HG02938 (cell line): ENCODE results near the gene BCL2L12.

ENCODE experiments used
- ATAC-seq: cut with Tn5 transposase; IDR thresholded peaks from one replicate; pipeline ENCODE4 v1.9.1; 2021; ENCODE audit warnings: mild to moderate bottlenecking, moderate library complexity; ENCODE audit not compliant: unreplicated experiment

Gene BCL2L12

DNA sequence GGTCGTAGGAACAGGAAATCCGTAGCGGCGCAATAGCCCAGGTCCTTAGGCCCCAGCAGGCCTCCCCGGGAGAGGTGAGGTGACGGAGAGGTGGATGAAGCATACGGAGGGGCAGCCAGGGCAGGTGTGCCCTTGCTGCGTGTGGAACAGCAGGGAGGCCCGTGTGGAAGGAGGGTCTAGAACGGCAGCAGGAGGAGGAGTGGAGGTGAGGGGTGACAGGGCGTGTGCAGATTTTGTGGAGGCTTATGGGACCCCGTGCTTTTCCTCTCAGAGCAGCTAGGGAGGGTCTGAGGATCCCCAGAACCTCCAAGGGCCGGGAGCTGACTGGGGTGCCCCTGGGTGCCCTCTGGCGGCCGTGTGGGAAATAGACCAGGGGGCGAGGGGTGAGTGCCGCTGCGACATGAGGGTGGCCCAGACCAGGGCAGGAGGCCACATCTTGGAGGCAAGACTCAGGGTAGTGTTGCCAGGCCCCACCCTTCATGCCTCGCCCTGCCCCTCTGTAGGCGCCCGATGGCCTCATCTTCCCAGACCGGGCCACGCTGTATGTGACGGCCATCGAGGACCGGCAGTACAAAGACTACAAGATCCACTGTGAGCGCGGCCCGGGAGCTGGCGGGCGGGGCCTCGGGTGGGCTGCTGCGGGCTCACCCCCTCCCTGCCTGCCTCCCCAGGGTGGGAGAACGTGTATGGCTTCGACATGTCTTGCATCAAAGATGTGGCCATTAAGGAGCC is 18.7 kb downstream of the BCL2L12 start:
- ATAC-seq, result no peak

DNA sequence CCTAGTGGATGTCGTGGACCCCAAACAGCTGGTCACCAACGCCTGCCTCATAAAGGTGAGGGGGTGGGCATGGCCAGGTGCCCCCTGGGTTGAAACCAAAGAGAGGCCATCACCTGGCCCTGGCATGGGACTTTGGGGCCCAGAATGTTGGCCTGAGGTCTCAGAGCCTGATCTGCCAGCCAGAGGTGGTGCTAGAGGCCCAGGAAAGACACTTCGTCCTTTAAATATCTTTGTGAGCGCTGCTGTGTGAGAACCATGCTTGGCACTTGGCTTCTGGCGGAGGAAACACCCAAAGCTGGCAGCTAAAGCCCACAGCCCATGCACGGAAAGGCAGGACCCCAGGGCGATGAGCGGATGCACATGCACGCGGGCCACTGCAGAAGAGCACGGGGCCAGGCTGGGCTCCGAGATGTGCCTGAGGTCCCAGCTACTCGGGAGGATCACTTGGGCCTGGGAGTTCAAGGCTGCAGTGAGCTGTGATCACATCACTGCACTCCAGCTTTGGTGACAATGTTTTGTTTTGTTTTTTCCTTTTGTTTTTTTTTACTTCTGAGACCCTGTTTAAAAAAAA is 19.3 kb downstream of the BCL2L12 start:
- ATAC-seq, result no peak

DNA sequence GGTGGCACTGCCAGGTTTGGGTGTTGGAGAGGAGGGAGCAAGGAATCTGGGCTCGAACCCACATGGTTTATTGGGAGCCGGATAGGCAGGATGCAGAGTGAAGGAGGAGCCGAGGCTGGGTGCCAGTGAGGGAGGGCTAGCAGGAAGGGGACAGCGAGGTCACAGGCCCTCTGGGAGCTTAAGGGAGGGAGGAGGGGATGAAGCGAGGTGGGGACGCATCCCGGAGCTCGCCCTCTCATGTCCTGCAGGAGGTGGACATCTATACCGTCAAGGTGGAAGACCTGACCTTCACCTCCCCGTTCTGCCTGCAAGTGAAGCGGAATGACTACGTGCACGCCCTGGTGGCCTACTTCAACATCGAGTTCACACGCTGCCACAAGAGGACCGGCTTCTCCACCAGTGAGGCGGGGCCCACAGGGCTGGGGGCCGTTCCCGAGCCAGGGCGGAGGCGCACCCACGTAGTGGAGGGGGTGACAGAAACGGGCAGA is 20.2 kb downstream of the BCL2L12 start:
- ATAC-seq, result no peak

DNA sequence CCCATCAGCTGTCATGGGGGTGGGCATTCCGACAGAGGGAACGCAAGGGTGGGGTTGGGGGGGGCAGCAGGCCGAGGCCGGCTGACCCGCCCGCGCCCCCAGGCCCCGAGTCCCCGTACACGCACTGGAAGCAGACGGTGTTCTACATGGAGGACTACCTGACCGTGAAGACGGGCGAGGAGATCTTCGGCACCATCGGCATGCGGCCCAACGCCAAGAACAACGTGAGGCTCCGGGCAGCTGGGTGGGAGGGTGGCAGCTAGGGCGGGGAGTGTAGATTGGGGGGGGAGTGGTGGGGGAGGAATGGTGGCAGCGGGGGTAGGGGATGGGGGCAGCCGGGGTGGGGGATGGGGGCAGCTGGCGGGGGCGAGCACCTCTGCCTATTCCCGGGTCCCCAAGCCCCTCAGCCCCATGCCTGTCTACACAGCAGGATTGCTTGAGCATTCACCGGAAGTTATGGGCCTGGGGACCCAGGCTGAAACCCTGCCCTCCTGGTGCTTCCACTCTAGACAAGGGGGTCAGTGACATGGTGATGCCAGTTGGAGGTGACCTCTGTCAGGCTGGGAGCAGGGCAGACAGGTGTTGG is 20.9 kb downstream of the BCL2L12 start:
- no peak for ATAC-seq

DNA sequence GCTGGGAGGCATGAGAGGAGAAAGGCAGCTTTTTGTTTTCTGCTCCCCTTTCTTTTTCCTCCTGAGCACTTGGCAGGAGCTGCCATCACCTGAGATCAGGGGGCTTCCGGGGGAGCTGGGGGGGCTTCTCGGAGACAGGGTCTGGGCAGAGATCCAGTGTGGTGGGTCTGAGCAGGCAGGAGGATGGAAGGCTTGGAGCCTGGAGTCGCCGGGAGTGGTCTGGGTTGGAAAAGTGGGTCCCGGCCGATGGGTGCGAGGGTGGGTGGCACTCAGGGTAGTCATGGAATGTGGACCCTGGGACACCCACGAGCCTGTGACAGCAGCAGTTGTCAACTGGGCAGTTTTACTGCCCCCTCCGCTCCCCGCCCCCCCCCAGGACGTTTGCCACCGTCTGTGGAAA is 21.4 kb downstream of the BCL2L12 start:
- ATAC-seq, result no peak

DNA sequence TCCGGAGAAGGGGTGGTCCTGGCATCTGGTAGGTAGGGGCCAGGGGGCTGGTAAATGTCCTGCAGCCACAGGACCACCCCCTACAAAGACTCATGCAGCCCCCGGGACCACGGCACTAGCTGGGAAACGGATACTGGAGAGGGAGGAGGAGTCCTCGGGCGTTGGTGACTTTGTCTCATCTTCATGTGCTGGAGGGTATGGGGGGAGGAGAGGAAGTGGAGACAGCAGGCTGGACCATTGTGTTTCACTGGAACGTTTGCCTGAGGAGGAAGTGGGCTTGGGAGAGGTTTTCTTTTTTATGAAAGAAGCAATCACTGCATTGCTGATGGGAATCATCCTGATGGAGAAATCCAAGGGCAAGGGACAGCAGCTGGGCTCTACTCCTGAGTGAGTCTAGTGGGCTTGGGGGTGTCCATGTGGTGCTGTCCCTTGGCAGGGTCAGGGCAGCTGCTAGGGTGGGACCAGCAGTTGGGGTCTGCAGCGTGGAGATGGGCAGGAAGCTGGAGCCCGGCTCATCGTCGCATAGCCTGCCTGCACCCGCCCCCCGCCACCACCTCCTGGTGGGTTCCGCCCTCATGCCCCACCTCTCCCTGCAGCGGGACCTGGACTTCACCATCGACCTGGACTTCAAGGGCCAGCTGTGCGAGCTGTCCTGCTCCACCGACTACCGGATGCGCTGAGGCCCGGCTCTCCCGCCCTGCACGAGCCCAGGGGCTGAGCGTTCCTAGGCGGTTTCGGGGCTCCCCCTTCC is 22.0 kb downstream of the BCL2L12 start:
- no peak for ATAC-seq

DNA sequence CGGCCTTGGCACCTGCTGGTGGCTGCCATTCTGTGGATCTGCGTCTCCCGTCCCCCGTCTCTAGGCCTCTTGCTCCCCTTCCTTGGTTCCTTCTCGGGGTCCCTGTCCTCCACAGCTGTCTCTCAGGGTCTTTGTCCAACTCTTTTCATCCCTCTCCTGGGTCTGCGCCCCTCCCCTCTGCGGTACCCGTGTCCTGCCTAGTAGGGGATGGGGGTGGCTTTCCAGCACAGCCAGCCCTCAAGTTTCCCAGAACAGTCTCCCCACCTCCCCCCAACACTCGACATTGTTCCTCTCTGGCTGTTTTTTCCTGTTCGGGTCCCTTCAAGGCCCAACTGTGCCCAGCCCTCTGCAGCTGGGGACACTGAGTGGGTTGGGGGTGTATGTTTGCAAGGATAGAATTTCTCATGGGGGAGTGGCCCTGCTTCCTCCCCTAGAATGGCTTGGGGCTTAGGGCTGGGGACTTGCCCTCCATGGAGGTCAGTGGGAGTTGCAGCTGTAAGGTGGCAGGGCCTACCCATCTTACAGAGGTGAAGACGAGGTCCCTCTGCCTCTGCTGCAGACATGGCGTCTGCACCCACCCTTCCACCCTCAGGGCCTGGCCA is 22.9 kb downstream of the BCL2L12 start:
- no peak for ATAC-seq

DNA sequence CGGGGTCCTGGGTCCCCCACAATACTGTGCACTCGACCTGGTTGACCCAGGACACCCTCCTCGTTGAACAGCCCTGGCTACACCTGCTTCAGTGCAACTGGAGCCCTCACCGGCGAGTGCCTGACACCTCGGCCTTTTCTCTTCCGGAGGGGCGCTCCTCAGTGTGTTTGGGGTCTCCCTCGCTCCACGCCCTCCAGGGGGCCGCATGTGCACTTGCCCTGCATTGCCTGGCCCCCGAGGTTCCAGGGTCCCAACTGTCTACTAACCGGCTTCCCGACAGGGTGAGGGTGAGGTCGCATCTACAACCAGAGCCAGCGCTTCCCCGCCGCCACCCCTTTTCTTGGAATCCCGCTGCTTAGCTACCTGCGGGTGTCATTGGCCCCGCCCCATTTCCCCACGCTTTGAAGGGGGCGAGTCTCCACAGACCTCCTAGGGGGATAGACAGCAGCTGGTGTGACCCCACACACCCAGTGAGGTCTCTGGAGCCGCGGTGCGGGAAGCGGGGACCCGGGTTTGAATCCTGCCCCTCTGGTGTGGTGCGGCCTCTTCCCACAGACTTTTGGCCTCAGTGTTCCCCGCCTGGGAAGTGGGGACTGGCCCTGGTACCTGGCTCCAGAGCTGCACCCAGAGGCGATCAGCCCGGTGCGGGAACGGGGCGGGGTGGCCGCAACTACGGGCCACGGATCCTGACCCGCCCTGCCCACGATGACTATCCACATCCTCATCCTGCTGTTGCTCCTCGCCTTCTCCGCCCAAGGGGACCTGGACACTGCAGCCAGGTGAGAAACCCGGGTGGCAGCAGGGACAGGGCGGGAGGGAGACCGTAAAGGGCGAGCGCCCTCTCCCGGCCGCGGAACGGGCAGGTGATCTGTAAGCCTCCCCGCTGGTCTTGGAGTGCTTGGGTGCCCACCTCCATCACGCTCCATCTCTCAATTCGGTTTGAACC is 23.7 kb downstream of the BCL2L12 start, which contains the start of gene ADM5:
Gene ADM5, plus strand, starts transcription at position 462 of the 946 bp plus-strand sequence. Its CDS starts 244 bp downstream, at position 706.
- ATAC-seq, result no peak

DNA sequence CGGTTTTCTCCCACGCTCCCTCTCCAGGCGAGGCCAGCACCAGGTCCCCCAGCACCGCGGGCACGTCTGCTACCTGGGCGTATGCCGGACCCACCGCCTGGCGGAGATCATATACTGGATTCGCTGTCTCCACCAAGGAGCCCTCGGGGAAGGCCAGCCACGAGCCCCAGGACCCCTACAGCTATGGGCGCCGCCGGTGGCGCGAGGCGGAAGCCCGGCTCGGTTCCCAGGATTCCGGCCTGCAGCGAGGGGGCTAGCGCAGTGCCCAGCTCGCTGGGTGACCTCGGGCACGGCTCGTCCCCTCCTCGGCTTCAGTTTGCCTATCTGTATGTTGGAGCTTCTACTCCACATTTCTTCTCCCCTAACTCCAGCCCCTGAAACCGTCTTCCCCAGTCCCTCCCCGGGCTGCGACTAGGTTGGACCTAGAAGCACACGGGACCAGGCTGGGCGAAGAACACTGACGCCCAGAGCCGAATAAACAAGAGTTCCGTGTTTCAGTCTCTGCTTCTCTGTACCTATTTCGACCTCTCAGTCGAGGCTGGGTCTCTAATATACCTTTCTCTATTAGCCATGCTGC is 24.4 kb downstream of the BCL2L12 start:
- ATAC-seq, result no peak

DNA sequence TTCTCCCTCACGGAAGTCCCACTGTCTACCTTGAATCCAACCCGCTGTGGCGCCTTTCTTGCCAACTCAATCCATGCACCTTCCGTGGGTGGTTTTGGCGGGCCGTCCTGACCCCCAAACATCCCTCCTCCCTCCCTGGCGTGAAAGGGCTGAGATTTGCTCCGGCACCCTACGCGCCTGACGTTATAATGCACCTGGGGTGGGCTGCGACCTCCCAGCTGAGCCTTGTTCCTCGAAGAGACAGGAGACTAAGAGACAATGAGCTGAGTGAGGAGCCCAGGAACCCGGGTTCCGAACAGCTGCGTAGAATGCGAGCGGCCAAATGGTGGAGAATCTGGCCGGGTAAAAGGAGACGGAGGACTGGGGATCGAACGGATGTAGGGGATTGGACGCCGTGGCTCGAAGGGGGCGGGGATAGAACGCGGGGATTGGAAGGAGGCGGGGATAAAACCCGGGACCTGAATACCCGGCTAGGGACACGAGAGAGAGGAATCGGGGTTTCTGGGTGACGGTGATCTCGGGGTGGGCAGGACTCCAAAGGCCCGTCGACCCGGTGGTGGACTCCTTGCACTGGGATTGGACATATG is 25.0 kb downstream of the BCL2L12 start, which contains the start of gene CPT1C:
Gene CPT1C, plus strand, starts transcription at position 461 of the 587 bp plus-strand sequence. CDS start 1,137 bp downstream, outside the sequence.
- no peak for ATAC-seq

DNA sequence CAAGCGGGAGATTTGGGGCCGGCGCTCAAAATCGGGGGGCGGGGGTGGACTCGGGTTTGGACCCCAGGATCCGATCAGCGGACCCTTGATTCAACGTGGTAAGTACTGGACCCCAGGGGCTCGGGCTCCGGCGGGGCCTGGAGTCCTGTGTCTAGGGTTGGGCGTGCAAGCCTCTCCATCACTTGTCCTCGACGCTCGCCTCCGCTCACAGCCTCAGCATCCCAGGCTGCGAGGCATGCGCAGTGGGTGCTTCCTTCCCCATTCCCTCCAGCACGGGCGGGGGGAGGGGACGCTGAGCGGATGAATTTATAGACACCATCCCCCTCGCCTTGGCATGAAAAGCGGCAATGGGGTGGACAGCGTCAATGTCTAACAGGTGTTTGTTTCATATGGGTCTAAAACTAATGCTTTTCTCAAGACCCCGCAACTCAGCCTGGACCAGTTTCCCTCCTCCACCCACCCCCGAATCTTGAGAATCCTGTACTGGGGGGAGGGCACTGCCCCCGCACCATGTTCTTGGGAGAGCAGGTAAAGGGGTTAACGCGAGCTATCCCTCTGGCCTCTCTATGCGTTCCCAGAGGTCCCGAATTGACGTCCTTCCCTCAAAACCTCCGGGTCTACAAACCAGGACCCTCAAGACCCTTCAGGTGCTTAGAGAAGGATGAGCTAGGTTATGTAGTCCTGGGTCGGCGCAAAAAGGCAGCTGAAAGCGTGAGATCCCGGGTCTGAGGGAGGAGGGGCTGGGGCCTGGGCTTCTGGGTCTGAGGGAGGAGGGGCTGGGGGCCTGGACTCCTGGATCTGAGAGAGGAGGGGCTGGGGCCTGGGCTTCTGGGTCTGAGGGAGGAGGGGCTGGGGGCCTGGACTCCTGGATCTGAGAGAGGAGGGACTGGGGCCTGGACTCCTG is 25.8 kb downstream of the BCL2L12 start:
- no peak for ATAC-seq

DNA sequence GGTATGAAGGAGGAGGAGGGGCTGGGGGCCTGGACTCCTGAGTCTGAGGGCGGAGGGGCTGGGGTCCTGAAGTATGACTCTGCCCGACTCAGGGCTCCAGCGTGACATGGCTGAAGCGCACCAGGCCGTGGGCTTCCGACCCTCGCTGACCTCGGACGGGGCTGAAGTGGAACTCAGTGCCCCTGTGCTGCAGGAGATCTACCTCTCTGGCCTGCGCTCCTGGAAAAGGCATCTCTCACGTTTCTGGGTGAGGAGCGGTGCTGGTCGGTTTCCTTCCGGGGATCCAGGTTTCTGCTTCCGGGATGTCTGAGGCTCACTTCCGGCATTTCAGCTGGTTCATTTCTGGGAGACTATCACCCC is 26.4 kb downstream of the BCL2L12 start:
- ATAC-seq, result no peak

DNA sequence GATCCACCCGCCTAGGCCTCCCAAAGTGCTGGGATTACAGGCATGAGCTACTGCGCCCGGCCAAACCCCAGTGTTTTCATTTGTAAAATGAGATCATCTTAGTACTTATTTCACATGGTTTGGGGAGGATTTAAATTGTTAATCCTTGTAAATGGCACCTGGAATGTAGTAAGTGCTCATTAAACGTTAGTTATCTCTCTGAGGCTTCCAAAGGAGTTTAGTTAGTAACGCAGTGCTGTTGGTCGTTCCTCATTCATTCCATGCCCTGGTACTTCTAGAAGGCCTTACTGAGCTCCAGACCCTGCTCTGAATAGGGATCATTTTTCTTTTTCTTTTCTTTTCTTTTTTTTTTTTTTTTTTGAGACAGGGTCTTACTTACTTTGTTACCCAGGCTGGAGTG is 30.4 kb downstream of the BCL2L12 start:
- no peak for ATAC-seq

DNA sequence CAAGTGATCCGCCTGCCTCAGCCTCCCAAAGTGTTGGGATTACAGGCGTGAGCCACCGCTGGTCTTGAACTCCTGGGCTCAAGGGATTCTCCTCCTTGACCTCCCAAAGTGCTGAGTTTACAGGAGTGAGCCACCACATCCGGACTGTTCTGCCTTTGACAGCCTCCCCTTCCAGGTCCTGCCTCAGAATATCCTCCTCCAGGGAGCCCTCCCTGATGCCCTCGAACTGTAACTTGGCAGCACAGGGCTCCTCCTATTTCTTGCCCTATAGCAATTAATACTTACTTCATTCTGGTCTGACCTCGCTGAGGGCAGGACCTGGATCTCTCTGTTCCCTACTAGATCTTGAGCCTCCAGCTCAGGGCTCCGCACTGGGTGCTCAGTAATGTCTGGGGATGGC is 31.1 kb downstream of the BCL2L12 start:
- no peak for ATAC-seq

DNA sequence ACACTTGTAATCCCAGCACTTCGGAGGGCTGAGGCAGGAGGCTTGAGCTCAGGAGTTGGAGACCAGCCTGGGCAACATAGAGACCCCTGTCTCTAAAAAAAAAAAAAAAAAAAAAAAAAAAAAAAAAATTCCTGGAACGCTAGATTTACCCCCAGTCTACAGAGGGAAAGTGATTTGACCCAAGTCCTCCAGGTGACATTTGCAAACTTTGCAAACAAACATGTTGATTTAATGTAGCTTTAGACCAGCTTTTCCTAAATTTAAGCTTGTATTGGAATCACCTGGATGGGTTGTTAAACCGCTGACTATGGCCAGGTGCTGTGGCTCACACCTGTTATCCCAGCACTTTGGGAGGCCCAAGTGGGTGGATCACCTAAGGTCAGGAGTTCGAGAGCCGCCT is 33.6 kb downstream of the BCL2L12 start:
- no peak for ATAC-seq

DNA sequence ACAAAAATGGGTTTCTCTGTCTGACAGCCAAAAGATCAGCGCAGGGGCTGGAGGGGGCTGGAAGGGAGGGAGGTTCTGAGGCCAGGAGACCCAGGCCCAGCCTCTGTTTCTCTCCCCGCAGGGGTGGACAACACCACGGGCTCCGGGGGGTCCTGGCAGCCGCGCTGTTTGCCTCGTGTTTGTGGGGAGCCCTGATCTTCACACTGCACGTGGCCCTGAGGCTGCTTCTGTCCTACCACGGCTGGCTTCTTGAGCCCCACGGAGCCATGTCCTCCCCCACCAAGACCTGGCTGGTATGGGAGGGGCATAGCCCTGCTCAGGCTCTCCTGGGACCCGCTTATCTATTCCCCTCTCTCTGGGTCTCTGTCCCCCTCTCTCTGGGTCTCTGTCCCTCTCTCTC is 34.8 kb downstream of the BCL2L12 start:
- no peak for ATAC-seq

DNA sequence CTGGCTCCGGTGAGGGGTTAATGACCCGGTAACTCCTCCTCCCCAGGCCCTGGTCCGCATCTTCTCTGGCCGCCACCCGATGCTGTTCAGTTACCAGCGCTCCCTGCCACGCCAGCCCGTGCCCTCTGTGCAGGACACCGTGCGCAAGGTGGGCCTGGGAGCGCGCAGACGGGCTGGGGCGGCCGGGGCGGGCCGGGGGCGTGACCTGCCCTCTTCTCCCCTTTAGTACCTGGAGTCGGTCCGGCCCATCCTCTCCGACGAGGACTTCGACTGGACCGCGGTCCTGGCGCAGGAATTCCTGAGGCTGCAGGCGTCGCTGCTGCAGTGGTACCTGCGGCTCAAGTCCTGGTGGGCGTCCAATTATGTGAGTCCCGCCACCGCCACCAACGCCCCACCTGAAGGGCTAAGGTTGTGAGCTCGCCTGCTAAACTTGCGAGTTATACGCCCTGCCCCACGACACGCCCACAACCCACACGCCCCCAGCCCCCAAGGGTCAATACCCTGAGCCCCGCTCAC is 35.6 kb downstream of the BCL2L12 start:
- no peak for ATAC-seq
